Measurements from ENCODE around the gene RNH1.
A peak's percentile ranks its signal among the peaks of the same experiment; 100 is the strongest.

Gene RNH1

DNA sequence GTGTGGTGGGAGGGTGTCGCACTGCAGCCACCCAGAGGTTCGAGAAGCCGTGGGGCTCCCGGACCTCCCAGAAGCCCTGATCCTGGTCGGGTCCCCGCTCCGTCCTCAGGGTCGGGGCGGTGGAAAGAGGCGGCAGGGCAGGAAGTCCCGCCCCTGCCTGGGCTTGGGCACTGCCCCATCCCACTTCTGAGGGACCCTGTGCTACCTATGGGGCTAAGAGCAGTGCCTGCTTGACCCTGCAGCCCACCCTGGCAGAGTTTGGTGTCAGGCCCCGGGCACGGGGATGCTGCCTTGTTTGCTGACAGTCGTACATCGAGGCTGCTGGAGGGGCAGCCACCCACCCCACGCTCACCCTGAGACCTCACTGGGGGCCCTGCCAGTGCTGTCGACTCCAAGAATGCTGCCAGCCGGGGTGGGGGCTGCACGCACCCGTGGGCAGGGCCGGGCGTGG, 19.4 kb downstream of the RNH1 start:
- DNase-seq (ENCODE audit: extremely low read depth, low read depth): no peak

DNA sequence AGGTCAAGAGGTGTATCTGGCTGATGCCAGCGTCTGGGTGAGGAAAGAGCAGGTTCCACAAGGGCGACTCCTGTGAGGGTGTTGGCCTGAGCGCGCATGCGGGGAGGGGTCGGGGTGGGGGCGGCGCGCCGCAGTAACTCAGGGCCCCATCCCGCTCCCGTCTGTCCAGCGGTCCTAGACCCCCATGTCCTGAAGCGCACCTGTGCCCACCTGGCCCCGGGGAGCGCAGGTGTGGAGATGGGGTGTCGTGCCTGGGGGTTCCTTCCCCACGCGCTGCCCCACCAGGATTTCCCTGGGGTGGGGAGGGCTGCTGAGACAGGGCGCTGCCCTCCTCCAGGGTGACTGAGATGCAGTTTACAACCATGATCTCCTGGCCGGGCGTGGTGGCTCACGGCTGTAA, 20.9 kb downstream of the RNH1 start:
- DNase-seq (ENCODE audit: extremely low read depth, low read depth): no peak
- TF ChIP-seq, protein P1, sequence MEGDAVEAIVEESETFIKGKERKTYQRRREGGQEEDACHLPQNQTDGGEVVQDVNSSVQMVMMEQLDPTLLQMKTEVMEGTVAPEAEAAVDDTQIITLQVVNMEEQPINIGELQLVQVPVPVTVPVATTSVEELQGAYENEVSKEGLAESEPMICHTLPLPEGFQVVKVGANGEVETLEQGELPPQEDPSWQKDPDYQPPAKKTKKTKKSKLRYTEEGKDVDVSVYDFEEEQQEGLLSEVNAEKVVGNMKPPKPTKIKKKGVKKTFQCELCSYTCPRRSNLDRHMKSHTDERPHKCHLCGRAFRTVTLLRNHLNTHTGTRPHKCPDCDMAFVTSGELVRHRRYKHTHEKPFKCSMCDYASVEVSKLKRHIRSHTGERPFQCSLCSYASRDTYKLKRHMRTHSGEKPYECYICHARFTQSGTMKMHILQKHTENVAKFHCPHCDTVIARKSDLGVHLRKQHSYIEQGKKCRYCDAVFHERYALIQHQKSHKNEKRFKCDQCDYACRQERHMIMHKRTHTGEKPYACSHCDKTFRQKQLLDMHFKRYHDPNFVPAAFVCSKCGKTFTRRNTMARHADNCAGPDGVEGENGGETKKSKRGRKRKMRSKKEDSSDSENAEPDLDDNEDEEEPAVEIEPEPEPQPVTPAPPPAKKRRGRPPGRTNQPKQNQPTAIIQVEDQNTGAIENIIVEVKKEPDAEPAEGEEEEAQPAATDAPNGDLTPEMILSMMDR (IDR thresholded peaks at IDR 0.05; ENCODE audit: low read depth, low read length): no peak

More for the DNA sequence above, 19.4 kb downstream of the RNH1 start:
- TF ChIP-seq, protein P1 (IDR thresholded peaks at IDR 0.05; ENCODE audit: low read depth, low read length): no peak

DNA sequence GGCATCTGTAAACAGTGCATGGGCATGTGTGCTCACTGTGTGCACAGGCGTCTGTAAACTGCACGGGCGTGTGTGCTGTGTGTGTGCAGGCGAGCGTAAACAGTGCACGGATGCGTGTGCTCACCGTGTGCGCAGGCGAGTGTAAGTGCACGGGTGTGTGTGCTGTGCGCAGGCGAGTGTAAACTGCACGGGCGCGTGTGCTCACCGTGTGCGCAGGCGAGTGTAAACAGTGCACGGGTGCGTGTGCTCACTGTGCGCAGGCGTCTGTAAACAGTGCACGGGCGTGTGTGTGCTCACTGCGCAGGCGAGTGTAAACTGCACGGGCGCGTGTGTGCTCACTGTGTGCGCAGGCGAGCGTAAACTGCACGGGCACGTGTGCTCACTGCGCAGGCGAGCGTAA, 22.4 kb downstream of the RNH1 start:
- TF ChIP-seq, protein P1 (IDR thresholded peaks at IDR 0.05; ENCODE audit: low read depth, low read length): no peak
- no peak for DNase-seq (ENCODE audit: extremely low read depth, low read depth)

DNA sequence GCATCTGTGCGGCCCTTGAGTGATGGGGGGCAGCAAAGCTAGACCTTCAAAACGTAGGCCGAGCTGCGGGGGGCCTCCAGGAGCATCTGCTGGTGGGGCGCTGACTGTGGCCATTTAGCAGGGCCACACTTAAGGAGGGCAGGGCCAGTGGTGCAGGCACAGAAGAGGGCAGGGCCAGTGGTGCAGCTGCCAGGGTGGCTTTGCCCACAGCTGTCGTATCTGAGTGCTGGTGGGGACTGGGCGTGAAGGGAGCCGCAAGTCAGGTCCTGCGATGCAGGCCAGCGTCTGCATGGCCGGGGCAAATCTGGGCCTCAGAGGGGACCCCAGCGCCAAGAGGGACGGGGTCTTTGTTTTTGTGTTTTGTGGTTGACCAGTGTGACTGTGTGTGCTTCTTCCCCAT, 27.7 kb downstream of the RNH1 start:
- DNase-seq (ENCODE audit: extremely low read depth, low read depth): no peak
- TF ChIP-seq, protein P1 (IDR thresholded peaks at IDR 0.05; ENCODE audit: low read depth, low read length): no peak

DNA sequence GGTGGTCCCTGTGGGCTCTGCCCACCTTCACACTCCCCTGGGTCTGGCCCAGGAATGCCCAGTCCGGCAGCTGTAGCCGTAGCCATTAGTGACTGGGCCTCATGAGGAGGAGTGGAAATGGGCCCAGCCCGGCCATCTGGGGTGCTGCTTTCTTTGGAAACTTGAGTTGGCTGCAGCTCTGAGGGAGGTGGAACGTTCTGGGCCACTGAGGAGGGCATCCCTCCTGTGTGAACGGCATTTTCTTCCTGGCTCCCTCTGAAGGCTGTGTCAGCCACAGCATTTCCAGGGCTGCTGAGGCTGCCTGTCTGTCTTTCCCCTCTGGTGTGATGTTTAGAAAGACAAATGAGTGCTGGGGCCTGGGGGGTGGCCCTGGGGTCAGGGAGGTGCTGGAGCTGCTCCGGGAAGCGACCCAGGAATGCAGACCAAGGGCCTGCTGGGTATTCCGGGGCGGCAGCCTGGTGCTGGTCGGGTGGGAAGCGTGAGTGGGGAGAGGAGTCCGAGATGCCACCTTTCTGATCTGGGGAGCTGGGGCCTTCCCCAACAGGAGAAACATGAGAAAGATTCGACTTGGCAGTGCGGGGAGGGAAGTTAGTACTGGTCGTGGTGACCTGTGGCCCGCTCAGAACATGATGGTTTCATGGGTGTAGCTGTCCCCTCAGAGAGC, 29.9 kb downstream of the RNH1 start:
- TF ChIP-seq, protein P1 (IDR thresholded peaks at IDR 0.05; ENCODE audit: low read depth, low read length): peak; percentile 24
- peak; percentile 38 for DNase-seq (ENCODE audit: extremely low read depth, low read depth)

DNA sequence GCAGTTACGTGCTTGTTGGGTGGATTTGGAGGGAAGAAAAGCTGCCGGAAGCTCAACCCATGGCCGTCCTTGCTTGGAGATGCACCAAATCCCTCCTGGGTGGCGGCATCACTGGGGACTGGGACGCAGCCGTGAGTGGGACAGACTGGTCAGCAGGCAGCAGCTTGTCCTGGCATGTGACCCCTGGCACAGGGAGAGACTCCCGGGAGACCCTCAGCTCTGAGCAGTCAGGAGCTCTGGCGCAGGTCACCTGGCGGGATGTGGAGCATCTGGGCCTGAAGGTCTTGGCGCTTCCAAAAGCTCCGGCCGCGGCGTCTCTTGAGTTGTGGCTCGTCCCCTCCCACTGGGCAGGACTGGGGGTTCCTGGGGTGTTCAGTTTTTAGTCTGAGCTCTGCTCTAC, 30.6 kb downstream of the RNH1 start:
- TF ChIP-seq, protein P1 (IDR thresholded peaks at IDR 0.05; ENCODE audit: low read depth, low read length): no peak
- no peak for DNase-seq (ENCODE audit: extremely low read depth, low read depth)

DNA sequence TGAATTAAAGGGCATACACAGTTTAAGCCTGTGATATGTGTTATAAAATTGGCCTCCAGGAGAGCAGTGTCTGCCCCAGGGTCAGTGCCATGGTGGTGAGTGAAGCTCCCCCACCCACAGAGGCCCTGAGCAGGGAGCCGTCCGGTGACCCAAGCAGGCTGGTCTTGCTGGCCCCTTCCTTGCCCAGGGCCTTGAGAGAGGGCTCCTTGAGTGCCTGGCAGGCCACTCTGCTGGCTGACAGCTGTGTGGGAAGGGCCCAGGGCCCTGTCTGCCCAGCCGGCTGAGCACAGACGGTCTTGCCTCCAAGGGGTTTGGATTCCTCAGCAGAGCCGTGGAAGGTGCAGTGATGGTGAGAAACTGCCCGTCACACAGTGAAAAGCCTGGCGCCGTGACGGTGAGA, 31.1 kb downstream of the RNH1 start:
- DNase-seq (ENCODE audit: extremely low read depth, low read depth): no peak
- TF ChIP-seq, protein P1 (IDR thresholded peaks at IDR 0.05; ENCODE audit: low read depth, low read length): no peak
